DND-41 (cell line): ENCODE data around the gene SLC11A1.

Experiments used
- ATAC-seq: fragments of 200-7000 bp; cut with Tn5 transposase; 3 replicates; pipeline ENCODE4 v1.9.1; 2021; ENCODE audit warnings: low read depth; ENCODE audit not compliant: insufficient read depth
- DNase-seq: peaks from one replicate; pipeline ENCODE4 v3.0.0-alpha.2; 2020
- H2AFZ ChIP-seq: 2 replicates; pipeline ENCODE4 v1.6.0; 2012; ENCODE audit warnings: low read depth, low read length
- H3K27ac ChIP-seq: 2 replicates; pipeline ENCODE4 v1.5.1; 2012; ENCODE audit warnings: low read length, inconsistent platforms
- H3K27me3 ChIP-seq: fragments of 200-600 bp; sonication (generic); 2 replicates; pipeline ENCODE4 v1.6.0; 2012; ENCODE audit warnings: low read length, mild to moderate bottlenecking, inconsistent platforms; ENCODE audit not compliant: insufficient read depth, poor library complexity
- H3K36me3 ChIP-seq: 2 replicates; pipeline ENCODE4 v1.5.1; 2012; ENCODE audit warnings: low read length, inconsistent platforms; ENCODE audit not compliant: insufficient read depth
- H3K4me1 ChIP-seq: 2 replicates; pipeline ENCODE4 v1.5.1; 2012; ENCODE audit warnings: mild to moderate bottlenecking, low read length; ENCODE audit not compliant: insufficient read depth
- H3K4me2 ChIP-seq: 2 replicates; pipeline ENCODE4 v1.6.0; 2012; ENCODE audit warnings: mild to moderate bottlenecking, moderate library complexity, low read length, inconsistent platforms; ENCODE audit not compliant: insufficient read depth
- H3K4me3 ChIP-seq, 2 experiments: fragments of 200-600 bp in 1 of 2; shearing (Covaris generic) in 1 of 2; 2 replicates each; pipeline ENCODE4 v1.5.1; 2012 to 2016; ENCODE audit warnings: inconsistent platforms in 2 of 2, low read length in 2 of 2, mild to moderate bottlenecking in 2 of 2, low read depth in 1 of 2, moderate library complexity in 1 of 2
- H3K79me2 ChIP-seq: 2 replicates; pipeline ENCODE4 v1.6.0; 2012; ENCODE audit warnings: low read length, inconsistent platforms; ENCODE audit not compliant: insufficient read depth
- H3K9ac ChIP-seq: 2 replicates; pipeline ENCODE4 v1.6.0; 2012; ENCODE audit warnings: low read depth, mild to moderate bottlenecking, inconsistent platforms, low read length, moderate library complexity
- H3K9me3 ChIP-seq: 2 replicates; pipeline ENCODE4 v1.5.1; 2012; ENCODE audit warnings: low read length, moderate library complexity, mild to moderate bottlenecking, inconsistent platforms; ENCODE audit not compliant: insufficient read depth, severe bottlenecking
- H4K20me1 ChIP-seq: 2 replicates; pipeline ENCODE4 v1.6.0; 2012; ENCODE audit warnings: low read length; ENCODE audit not compliant: insufficient read depth
- CTCF ChIP-seq: IDR thresholded peaks from 2 replicates; pipeline ENCODE4 v1.5.1; 2012; ENCODE audit warnings: borderline replicate concordance, low read length, moderate library complexity, mild to moderate bottlenecking; ENCODE audit not compliant: poor library complexity, severe bottlenecking; ENCODE audit errors: extremely low read depth
- EZH2 ChIP-seq: IDR thresholded peaks from 3 replicates; pipeline ENCODE4 v1.6.1; 2012; ENCODE audit warnings: borderline replicate concordance, low read depth, mild to moderate bottlenecking, moderate library complexity, low read length, inconsistent platforms; ENCODE audit not compliant: severe bottlenecking

Gene SLC11A1

GRCh38 chr2:218367415-218368149, 14.5 kb upstream of the SLC11A1 start:
- Histone ChIP-seq H3K4me1 (no peaks in the 10 kb centered on the region), H3K9me3 (no peaks in the 10 kb centered on the region), H3K9ac (no peak overlapping the region), H3K27me3 (no peaks in the 10 kb centered on the region), H2AFZ (no peak overlapping the region), H3K27ac (no peak overlapping the region), H3K4me3 (no peak overlapping the region), H3K36me3 (no peaks in the 10 kb centered on the region), H3K4me2 (no peak overlapping the region), H3K79me2 (no peaks in the 10 kb centered on the region), H4K20me1 (no peaks in the 10 kb centered on the region)
- no peak; the same call in 2 of the 3 replicates for ATAC-seq
- DNase-seq, result no peak
- TF ChIP-seq EZH2, result no peak
- no peak for TF ChIP-seq CTCF

DNA sequence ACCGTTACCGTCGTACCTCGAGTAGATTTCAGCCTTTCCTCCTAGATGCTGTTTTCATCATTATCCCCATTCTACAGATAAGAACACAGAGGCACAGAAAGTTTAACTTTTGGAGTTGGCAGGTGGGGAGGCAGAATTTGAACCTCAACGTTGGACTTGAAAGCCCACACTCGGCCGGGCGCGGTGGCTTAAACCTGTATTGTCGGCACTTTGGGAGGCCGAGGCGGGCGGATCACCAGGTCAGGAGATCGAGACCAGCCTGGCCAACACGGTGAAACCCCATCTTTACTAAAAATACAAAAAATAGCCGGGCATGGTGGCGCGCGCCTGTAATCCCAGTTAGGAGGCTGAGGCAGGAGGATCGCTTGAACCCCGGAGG, 13.9 kb upstream of the SLC11A1 start:
- no peaks in the 10 kb centered on the region for H3K4me1 ChIP-seq
- no peaks in the 10 kb centered on the region for H3K36me3 ChIP-seq
- H3K9ac ChIP-seq, result no peak overlapping the region
- H3K4me2 ChIP-seq, result no peak overlapping the region
- no peaks in the 10 kb centered on the region for H4K20me1 ChIP-seq
- ATAC-seq (no peak), DNase-seq (no peak)
- H3K27ac ChIP-seq, result no peak overlapping the region
- no peaks in the 10 kb centered on the region for H3K79me2 ChIP-seq
- no peaks in the 10 kb centered on the region for H3K9me3 ChIP-seq
- no peaks in the 10 kb centered on the region for H3K27me3 ChIP-seq
- no peak overlapping the region for H2AFZ ChIP-seq
- H3K4me3 ChIP-seq, result no peak overlapping the region
- no peak for TF ChIP-seq CTCF
- TF ChIP-seq EZH2, result no peak

GRCh38 chr2:218368621-218369153, 13.4 kb upstream of the SLC11A1 start:
- Histone ChIP-seq H3K4me1 (no peaks in the 10 kb centered on the region), H3K36me3 (no peaks in the 10 kb centered on the region), H3K9ac (no peak overlapping the region), H3K4me3 (no peak overlapping the region), H3K27me3 (no peaks in the 10 kb centered on the region), H3K9me3 (no peaks in the 10 kb centered on the region), H3K79me2 (no peaks in the 10 kb centered on the region), H2AFZ (no peak overlapping the region), H4K20me1 (no peaks in the 10 kb centered on the region), H3K4me2 (no peak overlapping the region), H3K27ac (no peak overlapping the region)
- ATAC-seq (no peak), DNase-seq (no peak)
- TF ChIP-seq CTCF (no peak), EZH2 (no peak)
